Measurements from ENCODE around the gene MDFIC.

Gene MDFIC

DNA sequence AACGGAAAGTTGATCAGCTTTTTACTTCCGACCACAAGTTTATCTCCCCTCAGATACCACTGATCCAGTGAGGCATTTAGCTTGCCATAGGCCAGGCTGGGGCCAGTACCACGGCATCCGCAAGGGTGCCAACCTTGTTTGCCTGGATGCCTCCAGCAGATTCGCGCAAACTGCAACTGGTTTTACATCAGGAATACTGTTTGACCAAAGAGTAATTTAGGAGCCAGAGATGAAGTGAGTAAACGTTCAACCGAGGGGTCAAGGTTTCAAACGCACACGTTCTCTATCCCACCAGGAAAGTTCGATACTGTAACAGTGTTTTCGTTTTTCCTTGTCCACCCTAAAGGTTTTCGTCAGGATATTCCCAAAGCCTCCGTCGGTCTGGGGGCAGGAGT is 266 bp upstream of the MDFIC start:
- Histone ChIP-seq H3K36me3 (ENCODE audit: insufficient read depth, low read length) (peaks cover 16% of the 10 kb centered on the region), H3K4me2 (ENCODE audit: insufficient read depth, low read length) (peak overlapping the region; percentile 65), H4K20me1 (ENCODE audit: insufficient read depth, low read length) (no peaks in the 10 kb centered on the region), H3K4me1 (ENCODE audit: insufficient read depth, low read length) (peaks cover 36% of the 10 kb centered on the region), H3K27ac (ENCODE audit: low read length) (no peak overlapping the region), H3K9me3 (ENCODE audit: insufficient read depth, low read length, severe bottlenecking) (no peaks in the 10 kb centered on the region), H3K27me3 (ENCODE audit: insufficient read depth, low read length, poor library complexity) (no peaks in the 10 kb centered on the region), H2AFZ (ENCODE audit: low read depth, low read length) (peak overlapping the region; percentile 73; the same call in 1 of the 2 replicates), H3K4me3 (ENCODE audit: low read depth in 1 of 2, low read length in 2 of 2) (peak overlapping the region in 1 of 2 experiments; percentile 64; a peak in 1 of 4 replicates), H3K9ac (ENCODE audit: low read depth, low read length) (peak overlapping the region; percentile 89; the same call in 1 of the 2 replicates), H3K79me2 (ENCODE audit: insufficient read depth, low read length) (peaks cover 43% of the 10 kb centered on the region)
- DNase-seq (no peak), ATAC-seq (ENCODE audit: insufficient read depth, low read depth) (no peak)
- TF ChIP-seq, protein P1, sequence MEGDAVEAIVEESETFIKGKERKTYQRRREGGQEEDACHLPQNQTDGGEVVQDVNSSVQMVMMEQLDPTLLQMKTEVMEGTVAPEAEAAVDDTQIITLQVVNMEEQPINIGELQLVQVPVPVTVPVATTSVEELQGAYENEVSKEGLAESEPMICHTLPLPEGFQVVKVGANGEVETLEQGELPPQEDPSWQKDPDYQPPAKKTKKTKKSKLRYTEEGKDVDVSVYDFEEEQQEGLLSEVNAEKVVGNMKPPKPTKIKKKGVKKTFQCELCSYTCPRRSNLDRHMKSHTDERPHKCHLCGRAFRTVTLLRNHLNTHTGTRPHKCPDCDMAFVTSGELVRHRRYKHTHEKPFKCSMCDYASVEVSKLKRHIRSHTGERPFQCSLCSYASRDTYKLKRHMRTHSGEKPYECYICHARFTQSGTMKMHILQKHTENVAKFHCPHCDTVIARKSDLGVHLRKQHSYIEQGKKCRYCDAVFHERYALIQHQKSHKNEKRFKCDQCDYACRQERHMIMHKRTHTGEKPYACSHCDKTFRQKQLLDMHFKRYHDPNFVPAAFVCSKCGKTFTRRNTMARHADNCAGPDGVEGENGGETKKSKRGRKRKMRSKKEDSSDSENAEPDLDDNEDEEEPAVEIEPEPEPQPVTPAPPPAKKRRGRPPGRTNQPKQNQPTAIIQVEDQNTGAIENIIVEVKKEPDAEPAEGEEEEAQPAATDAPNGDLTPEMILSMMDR (IDR thresholded peaks at IDR 0.05; ENCODE audit: borderline replicate concordance, extremely low read depth, low read length, poor library complexity, severe bottlenecking), result no peak
- TF ChIP-seq EZH2 (IDR thresholded peaks at IDR 0.05; ENCODE audit: borderline replicate concordance, low read depth, low read length, severe bottlenecking), result no peak

DNA sequence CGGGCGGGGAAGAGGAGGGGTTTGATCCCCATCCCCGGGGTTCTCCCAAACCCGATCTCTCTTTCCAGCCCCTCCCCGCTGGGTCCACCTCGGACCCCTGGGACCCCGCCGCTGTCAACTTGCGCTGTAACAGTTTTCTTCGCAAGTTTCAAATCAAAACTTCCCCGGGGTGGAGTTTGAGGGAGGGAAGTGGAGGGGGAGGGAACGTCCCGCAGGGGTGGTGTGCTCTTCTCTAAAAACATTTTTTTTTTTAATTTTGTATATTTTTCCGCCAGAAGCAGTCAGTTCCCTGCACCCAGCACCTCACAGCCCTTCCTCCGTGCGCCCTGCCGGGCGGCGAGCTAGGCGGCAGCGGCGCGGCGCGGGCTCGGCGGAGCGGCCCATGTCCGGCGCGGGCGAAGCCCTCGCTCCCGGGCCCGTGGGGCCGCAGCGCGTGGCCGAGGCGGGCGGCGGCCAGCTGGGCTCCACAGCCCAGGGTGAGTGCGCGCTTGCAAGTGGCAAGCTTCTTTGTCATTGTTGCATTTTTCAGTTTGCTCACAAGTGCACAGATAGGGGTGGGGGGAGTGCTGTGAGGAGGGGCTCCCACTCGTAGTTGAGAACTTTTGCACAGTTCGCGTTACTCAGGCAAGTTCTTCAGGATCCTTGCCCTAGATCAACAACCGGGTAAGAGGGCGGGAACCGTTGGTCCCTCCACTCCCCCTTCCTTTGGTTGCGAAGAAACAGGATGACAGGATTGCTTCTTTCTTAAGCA is 933 bp downstream of the MDFIC start:
- Histone ChIP-seq H3K9me3 (ENCODE audit: insufficient read depth, low read length, severe bottlenecking) (no peaks in the 10 kb centered on the region), H4K20me1 (ENCODE audit: insufficient read depth, low read length) (no peaks in the 10 kb centered on the region), H3K79me2 (ENCODE audit: insufficient read depth, low read length) (peaks cover 53% of the 10 kb centered on the region), H3K27ac (ENCODE audit: low read length) (peak overlapping the region; percentile 94), H3K4me2 (ENCODE audit: insufficient read depth, low read length) (peak overlapping the region; percentile 65), H3K4me1 (ENCODE audit: insufficient read depth, low read length) (peaks cover 48% of the 10 kb centered on the region), H3K9ac (ENCODE audit: low read depth, low read length) (peak overlapping the region; percentile 89), H3K4me3 (ENCODE audit: low read depth in 1 of 2, low read length in 2 of 2) (peak overlapping the region; percentile 44 to 64), H3K36me3 (ENCODE audit: insufficient read depth, low read length) (peaks cover 16% of the 10 kb centered on the region), H3K27me3 (ENCODE audit: insufficient read depth, low read length, poor library complexity) (no peaks in the 10 kb centered on the region), H2AFZ (ENCODE audit: low read depth, low read length) (peak overlapping the region; percentile 73)
- DNase-seq, result peak; percentile 82
- peak; percentile 76 for ATAC-seq (ENCODE audit: insufficient read depth, low read depth)
- TF ChIP-seq EZH2 (IDR thresholded peaks at IDR 0.05; ENCODE audit: borderline replicate concordance, low read depth, low read length, severe bottlenecking), result no peak
- TF ChIP-seq, protein P1 (IDR thresholded peaks at IDR 0.05; ENCODE audit: borderline replicate concordance, extremely low read depth, low read length, poor library complexity, severe bottlenecking), result no peak

DNA sequence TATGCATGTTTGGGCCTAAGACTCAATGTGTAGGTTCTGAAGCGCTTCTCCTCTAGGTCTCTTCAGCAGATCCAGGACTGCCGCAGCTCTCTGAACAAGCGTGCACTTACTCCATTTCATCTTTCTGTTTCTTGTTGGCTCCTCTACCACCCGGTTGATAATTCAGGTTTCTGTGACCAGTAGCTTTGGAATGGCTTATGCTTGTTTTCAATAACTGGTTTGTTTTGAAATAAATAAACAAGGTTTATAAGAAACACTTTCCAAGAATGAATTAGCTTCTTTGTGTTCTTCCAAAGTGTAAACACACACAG is 1.5 kb downstream of the MDFIC start:
- H2AFZ ChIP-seq (ENCODE audit: low read depth, low read length), result peak overlapping the region; percentile 73
- no peaks in the 10 kb centered on the region for H3K27me3 ChIP-seq (ENCODE audit: insufficient read depth, low read length, poor library complexity)
- peak overlapping the region; percentile 89 for H3K9ac ChIP-seq (ENCODE audit: low read depth, low read length)
- no peaks in the 10 kb centered on the region for H3K9me3 ChIP-seq (ENCODE audit: insufficient read depth, low read length, severe bottlenecking)
- H3K4me1 ChIP-seq (ENCODE audit: insufficient read depth, low read length), result peaks cover 53% of the 10 kb centered on the region
- H3K4me2 ChIP-seq (ENCODE audit: insufficient read depth, low read length), result peak overlapping the region; percentile 65
- TF ChIP-seq, protein P1 (IDR thresholded peaks at IDR 0.05; ENCODE audit: borderline replicate concordance, extremely low read depth, low read length, poor library complexity, severe bottlenecking), result no peak
- TF ChIP-seq EZH2 (IDR thresholded peaks at IDR 0.05; ENCODE audit: borderline replicate concordance, low read depth, low read length, severe bottlenecking), result no peak
- ATAC-seq (ENCODE audit: insufficient read depth, low read depth) (no peak), DNase-seq (no peak)
- peaks cover 58% of the 10 kb centered on the region for H3K79me2 ChIP-seq (ENCODE audit: insufficient read depth, low read length)
- H4K20me1 ChIP-seq (ENCODE audit: insufficient read depth, low read length), result no peaks in the 10 kb centered on the region
- H3K27ac ChIP-seq (ENCODE audit: low read length), result peak overlapping the region; percentile 94
- H3K36me3 ChIP-seq (ENCODE audit: insufficient read depth, low read length), result peaks cover 16% of the 10 kb centered on the region
- peak overlapping the region; percentile 44 to 64 for H3K4me3 ChIP-seq (ENCODE audit: low read depth in 1 of 2, low read length in 2 of 2)

Measured in DND-41 (cell line).